A673 (cell line): ENCODE data around the gene SIX2. TPM values are rescaled to one million over a fixed set of nuclear protein-coding genes. Genes with fewer than 3 reads are reported as not detected.

Experiments
- BruUV-seq: library from RNA; stranded (reverse); fragments of 400-500 nt; replicated peaks from 2 replicates; lab custom pipeline; 2021; lab: Mats Ljungman, UMichigan
- CTCF ChIA-PET: fragments of 300-600 bp; sonication (Branson Sonifier 250); formaldehyde crosslinking; loops from one replicate; lab custom pipeline; 2022; ENCODE audit warnings: antibody characterized with exemption; lab: Charles Lee
- POLR2A ChIA-PET: fragments of 300-600 bp; sonication (Branson Sonifier 250); formaldehyde crosslinking; loops from one replicate; lab custom pipeline; 2022; ENCODE audit warnings: antibody characterized with exemption; ENCODE audit not compliant: low non-redundant PET; lab: Charles Lee
- DNase-seq: peaks from one replicate; pipeline ENCODE4 v3.0.0-alpha.2; 2015; ENCODE audit warnings: low spot score
- H3K27ac ChIP-seq: fragments of 200-600 bp; sonication (generic); 2 replicates; pipeline ENCODE4 v1.5.1; 2016; ENCODE audit warnings: mixed run types, low read depth, mild to moderate bottlenecking, mixed read lengths, antibody characterized with exemption, low read length; ENCODE audit not compliant: poor library complexity, severe bottlenecking
- H3K27me3 ChIP-seq: fragments of 200-600 bp; sonication (generic); replicated peaks from 2 replicates; pipeline ENCODE4 v1.6.1; 2017; ENCODE audit warnings: mixed run types, low read depth, mild to moderate bottlenecking, mixed read lengths, antibody characterized with exemption, low read length; ENCODE audit not compliant: insufficient read depth, poor library complexity
- H3K36me3 ChIP-seq: fragments of 200-600 bp; sonication (generic); 2 replicates; pipeline ENCODE4 v1.6.1; 2016; ENCODE audit warnings: mixed run types, mild to moderate bottlenecking, mixed read lengths, antibody characterized with exemption, low read length; ENCODE audit not compliant: insufficient read depth, poor library complexity, severe bottlenecking
- H3K4me1 ChIP-seq: fragments of 200-600 bp; sonication (generic); 2 replicates; pipeline ENCODE4 v1.6.1; 2017; ENCODE audit warnings: mixed run types, mild to moderate bottlenecking, mixed read lengths, antibody characterized with exemption, low read length; ENCODE audit not compliant: insufficient read depth, poor library complexity, severe bottlenecking
- H3K4me3 ChIP-seq: fragments of 200-600 bp; sonication (generic); 2 replicates; pipeline ENCODE4 v1.5.1; 2016; ENCODE audit warnings: low read depth, mixed run types, mild to moderate bottlenecking, mixed read lengths, low read length; ENCODE audit not compliant: poor library complexity, severe bottlenecking
- H3K9me3 ChIP-seq: fragments of 200-600 bp; sonication (generic); 2 replicates; pipeline ENCODE4 v1.6.1; 2016; ENCODE audit warnings: mixed run types, low read depth, mild to moderate bottlenecking, mixed read lengths, antibody characterized with exemption, low read length; ENCODE audit not compliant: poor library complexity, severe bottlenecking
- EZH2 ChIP-seq: fragments of 200-600 bp; sonication (generic); IDR thresholded peaks from 2 replicates; pipeline ENCODE4 v1.6.1; 2017; ENCODE audit warnings: borderline replicate concordance, low read depth, mild to moderate bottlenecking, mixed read lengths, antibody characterized with exemption, low read length; ENCODE audit not compliant: poor library complexity, severe bottlenecking
- intact Hi-C: fragments of 100-400 bp; cut with micrococcal nuclease; formaldehyde crosslinking; loops from one replicate; pipeline ENCODE4 v1.10.0; 2022; ENCODE audit not compliant: unreplicated experiment
- total RNA-seq: library from RNA; stranded (reverse); gene quantifications from 2 replicates; pipeline ENCODE4 v1.2.3, GENCODE V29; 2021
- TF ChIP-seq, protein P1 (sequence below): fragments of 300-800, 200-600 bp; sonication (generic); conservative IDR thresholded peaks from 2 replicates; pipeline ENCODE4 v1.5.1; 2017; ENCODE audit warnings: low read depth, mild to moderate bottlenecking, antibody characterized with exemption, low read length, moderate library complexity, mixed read lengths

SIX2 gene
- total RNA-seq, 1 experiment from 2014 or later: not detected

DNA sequence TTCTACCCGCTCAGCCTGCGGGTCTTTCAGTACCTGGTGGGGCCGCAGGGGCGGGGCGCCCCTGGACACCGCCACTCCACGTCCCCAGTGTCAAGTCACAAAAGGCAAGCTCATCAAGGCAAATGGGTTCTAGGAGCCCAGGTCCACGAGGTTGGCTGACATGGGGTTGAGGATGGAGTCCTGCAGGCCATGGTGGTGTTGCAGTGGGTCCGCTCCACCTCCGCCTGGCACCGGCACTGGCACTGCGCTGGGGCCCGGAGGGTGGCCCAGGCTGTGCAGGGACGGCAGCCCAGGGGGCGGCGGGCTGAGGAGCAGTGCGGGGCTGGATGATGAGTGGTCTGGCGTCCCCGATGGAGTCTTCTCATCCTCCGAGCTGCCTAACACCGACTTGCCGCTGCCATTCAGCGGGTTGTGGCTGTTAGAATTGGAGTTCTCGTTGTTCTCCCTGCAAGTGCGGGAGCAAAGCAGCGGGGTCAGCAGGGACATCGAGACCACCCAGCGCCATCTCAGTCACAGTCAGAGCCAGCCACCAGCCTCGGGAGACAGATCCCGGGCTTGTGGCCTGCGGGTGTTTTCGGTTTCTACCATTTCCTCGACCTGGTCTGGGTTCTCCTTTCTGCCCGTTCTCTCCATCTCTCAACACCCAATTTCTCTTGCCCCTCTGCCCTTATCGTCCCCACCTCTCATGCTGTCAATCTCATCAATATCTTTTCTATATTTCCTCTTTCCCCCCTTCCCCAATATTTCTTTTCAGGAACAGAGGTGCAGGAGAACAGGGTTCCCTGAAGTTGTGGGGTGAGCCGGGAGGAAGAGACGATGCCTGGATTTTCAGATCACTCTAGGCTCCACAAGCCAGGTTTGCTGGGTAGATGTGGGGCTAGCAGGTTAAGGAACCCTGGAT is 3.0 kb downstream of the SIX2 start:
- H3K36me3 ChIP-seq: no peaks in the 10 kb centered on the region
- ChIA-PET CTCF (no interaction called here), POLR2A (no interaction called here)
- BruUV-seq: no TSS peak
- intact Hi-C loops: no loop called here
- DNase-seq: no peak
- no peaks in the 10 kb centered on the region for H3K9me3 ChIP-seq
- peaks cover 8% of the 10 kb centered on the region for H3K27me3 ChIP-seq
- TF ChIP-seq, protein P1, sequence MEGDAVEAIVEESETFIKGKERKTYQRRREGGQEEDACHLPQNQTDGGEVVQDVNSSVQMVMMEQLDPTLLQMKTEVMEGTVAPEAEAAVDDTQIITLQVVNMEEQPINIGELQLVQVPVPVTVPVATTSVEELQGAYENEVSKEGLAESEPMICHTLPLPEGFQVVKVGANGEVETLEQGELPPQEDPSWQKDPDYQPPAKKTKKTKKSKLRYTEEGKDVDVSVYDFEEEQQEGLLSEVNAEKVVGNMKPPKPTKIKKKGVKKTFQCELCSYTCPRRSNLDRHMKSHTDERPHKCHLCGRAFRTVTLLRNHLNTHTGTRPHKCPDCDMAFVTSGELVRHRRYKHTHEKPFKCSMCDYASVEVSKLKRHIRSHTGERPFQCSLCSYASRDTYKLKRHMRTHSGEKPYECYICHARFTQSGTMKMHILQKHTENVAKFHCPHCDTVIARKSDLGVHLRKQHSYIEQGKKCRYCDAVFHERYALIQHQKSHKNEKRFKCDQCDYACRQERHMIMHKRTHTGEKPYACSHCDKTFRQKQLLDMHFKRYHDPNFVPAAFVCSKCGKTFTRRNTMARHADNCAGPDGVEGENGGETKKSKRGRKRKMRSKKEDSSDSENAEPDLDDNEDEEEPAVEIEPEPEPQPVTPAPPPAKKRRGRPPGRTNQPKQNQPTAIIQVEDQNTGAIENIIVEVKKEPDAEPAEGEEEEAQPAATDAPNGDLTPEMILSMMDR: no peak
- no peak for TF ChIP-seq EZH2
- no peak overlapping the region for H3K27ac ChIP-seq
- no peaks in the 10 kb centered on the region for H3K4me1 ChIP-seq
- H3K4me3 ChIP-seq: no peak overlapping the region

DNA sequence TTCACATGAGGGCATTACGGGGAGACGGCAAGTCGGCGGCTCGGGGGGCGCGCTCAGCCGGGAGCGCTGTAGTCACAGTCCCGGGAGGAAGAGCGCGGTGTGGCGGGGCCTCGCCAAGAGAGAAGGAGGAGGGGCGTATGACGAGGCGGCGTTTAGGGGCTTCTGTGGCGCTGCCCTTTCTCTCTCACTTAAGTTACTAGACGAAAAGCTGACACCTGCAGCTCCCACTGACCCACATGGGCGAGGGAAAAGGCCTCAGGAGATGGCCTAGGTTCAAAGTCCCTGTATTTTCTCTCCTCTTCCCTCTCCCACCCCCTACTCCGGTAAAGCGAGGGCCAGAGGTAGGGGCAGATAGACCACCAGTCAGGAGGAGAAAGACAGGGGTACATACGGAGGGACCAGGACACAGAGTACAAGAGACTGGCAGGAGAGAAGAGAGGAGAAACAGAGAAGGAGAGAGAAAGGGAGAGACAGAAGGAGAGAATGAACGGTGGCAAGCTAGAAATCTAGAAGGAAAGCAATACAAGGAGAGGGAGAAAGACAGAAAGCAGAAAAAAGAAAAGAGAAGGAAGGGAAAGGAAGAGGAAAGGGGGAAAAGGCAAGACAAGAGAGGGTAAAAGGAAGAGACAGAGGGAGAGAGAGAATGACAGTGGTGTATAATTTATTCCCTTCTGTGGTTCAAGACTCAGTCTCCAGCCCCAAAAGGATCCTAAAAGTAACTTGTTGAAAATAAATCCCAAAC is 3.8 kb downstream of the SIX2 start:
- BruUV-seq: no TSS peak
- H3K27ac ChIP-seq: no peak overlapping the region
- peaks cover 4% of the 10 kb centered on the region for H3K27me3 ChIP-seq
- no peak for DNase-seq
- no peak for TF ChIP-seq EZH2
- TF ChIP-seq, protein P1: no peak
- intact Hi-C loops: no loop called here
- no peaks in the 10 kb centered on the region for H3K9me3 ChIP-seq
- POLR2A ChIA-PET: no interaction called here
- H3K36me3 ChIP-seq: no peaks in the 10 kb centered on the region
- no peaks in the 10 kb centered on the region for H3K4me1 ChIP-seq
- H3K4me3 ChIP-seq: no peak overlapping the region
- CTCF ChIA-PET: no interaction called here

DNA sequence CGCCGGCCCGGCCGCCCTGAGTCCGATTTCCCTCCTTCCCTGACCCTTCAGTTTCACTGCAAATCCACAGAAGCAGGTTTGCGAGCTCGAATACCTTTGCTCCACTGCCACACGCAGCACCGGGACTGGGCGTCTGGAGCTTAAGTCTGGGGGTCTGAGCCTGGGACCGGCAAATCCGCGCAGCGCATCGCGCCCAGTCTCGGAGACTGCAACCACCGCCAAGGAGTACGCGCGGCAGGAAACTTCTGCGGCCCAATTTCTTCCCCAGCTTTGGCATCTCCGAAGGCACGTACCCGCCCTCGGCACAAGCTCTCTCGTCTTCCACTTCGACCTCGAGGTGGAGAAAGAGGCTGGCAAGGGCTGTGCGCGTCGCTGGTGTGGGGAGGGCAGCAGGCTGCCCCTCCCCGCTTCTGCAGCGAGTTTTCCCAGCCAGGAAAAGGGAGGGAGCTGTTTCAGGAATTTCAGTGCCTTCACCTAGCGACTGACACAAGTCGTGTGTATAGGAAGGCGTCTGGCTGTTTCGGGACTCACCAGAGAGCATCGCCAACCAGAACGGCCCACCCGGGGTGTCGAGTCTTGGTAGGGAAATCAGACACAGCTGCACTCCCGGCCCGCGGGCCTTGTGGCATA is 4.6 kb downstream of the SIX2 start:
- Histone ChIP-seq H3K4me3 (no peak overlapping the region), H3K36me3 (no peaks in the 10 kb centered on the region), H3K27ac (no peak overlapping the region), H3K27me3 (no peaks in the 10 kb centered on the region), H3K9me3 (no peaks in the 10 kb centered on the region), H3K4me1 (no peaks in the 10 kb centered on the region)
- ChIA-PET POLR2A (no interaction called here), CTCF (no interaction called here)
- BruUV-seq: no TSS peak
- DNase-seq: no peak
- intact Hi-C loops: no loop called here
- TF ChIP-seq, protein P1: no peak
- no peak for TF ChIP-seq EZH2
